H1 (cell line): ENCODE measurements around the gene TMEM272. TPM values are rescaled to one million over a fixed set of nuclear protein-coding genes. Genes with fewer than 3 reads are reported as not detected.

Source experiments
- polyA plus RNA-seq, 7 experiments: library from polyadenylated mRNA; depleted of rRNA in 3 of 7; stranded (reverse) in 5 of 7; unstranded in 2 of 7; fragments of >200 nt in 5 of 7; fragments of 200-250 nt in 2 of 7; gene quantifications; 1 replicate in 5 of 7; 2 replicates in 1 of 7; 4 replicates in 1 of 7; pipeline versions ENCODE4 v1.2.1 to v1.2.3, GENCODE V29; 2011 to 2013; ENCODE audit warnings: missing spikeins in 2 of 7, mixed read lengths in 2 of 7
- total RNA-seq: library from RNA; stranded (reverse); fragmentation: NEBNext Ultra II Directional; extraction: Animal tissue kit (Norgen Biotek cat#: 25700); gene quantifications from 2 replicates; pipeline ENCODE4 v1.2.1, GENCODE V29; 2021
- TF ChIP-seq, protein P1 (sequence below): fragments of 300-600 bp; sonication (generic); IDR thresholded peaks from 2 replicates; pipeline ENCODE4 v1.7.1; 2012; ENCODE audit warnings: low read length, moderate library complexity, mild to moderate bottlenecking, inconsistent platforms; ENCODE audit not compliant: insufficient replicate concordance

Gene TMEM272
- total and polyA plus RNA-seq, 2 of the 8 experiments (the other 6 are each of a cell fraction or from before 2014, with no cell fraction given): 0.05 TPM; not detected in 1

DNA sequence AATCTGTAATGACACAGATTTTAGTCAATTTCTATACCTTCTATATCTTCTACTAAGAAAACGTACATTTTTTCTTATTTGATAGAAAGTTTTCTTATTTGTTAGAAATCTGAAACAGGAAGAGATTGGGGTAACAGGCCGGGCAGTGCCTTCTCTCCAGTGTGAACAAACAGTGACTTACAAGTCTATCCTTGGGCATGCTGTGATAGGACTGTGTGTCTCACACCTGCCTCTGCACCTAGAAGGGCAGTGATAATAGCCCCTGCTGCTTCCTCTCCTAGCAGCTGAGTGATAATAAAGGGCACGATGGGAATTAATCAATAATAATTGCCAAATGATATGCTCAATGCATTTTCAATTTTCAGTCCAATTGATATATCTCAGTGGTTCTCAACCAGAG is 1.4 kb downstream of the TMEM272 start (continued):
- TF ChIP-seq, protein P1, sequence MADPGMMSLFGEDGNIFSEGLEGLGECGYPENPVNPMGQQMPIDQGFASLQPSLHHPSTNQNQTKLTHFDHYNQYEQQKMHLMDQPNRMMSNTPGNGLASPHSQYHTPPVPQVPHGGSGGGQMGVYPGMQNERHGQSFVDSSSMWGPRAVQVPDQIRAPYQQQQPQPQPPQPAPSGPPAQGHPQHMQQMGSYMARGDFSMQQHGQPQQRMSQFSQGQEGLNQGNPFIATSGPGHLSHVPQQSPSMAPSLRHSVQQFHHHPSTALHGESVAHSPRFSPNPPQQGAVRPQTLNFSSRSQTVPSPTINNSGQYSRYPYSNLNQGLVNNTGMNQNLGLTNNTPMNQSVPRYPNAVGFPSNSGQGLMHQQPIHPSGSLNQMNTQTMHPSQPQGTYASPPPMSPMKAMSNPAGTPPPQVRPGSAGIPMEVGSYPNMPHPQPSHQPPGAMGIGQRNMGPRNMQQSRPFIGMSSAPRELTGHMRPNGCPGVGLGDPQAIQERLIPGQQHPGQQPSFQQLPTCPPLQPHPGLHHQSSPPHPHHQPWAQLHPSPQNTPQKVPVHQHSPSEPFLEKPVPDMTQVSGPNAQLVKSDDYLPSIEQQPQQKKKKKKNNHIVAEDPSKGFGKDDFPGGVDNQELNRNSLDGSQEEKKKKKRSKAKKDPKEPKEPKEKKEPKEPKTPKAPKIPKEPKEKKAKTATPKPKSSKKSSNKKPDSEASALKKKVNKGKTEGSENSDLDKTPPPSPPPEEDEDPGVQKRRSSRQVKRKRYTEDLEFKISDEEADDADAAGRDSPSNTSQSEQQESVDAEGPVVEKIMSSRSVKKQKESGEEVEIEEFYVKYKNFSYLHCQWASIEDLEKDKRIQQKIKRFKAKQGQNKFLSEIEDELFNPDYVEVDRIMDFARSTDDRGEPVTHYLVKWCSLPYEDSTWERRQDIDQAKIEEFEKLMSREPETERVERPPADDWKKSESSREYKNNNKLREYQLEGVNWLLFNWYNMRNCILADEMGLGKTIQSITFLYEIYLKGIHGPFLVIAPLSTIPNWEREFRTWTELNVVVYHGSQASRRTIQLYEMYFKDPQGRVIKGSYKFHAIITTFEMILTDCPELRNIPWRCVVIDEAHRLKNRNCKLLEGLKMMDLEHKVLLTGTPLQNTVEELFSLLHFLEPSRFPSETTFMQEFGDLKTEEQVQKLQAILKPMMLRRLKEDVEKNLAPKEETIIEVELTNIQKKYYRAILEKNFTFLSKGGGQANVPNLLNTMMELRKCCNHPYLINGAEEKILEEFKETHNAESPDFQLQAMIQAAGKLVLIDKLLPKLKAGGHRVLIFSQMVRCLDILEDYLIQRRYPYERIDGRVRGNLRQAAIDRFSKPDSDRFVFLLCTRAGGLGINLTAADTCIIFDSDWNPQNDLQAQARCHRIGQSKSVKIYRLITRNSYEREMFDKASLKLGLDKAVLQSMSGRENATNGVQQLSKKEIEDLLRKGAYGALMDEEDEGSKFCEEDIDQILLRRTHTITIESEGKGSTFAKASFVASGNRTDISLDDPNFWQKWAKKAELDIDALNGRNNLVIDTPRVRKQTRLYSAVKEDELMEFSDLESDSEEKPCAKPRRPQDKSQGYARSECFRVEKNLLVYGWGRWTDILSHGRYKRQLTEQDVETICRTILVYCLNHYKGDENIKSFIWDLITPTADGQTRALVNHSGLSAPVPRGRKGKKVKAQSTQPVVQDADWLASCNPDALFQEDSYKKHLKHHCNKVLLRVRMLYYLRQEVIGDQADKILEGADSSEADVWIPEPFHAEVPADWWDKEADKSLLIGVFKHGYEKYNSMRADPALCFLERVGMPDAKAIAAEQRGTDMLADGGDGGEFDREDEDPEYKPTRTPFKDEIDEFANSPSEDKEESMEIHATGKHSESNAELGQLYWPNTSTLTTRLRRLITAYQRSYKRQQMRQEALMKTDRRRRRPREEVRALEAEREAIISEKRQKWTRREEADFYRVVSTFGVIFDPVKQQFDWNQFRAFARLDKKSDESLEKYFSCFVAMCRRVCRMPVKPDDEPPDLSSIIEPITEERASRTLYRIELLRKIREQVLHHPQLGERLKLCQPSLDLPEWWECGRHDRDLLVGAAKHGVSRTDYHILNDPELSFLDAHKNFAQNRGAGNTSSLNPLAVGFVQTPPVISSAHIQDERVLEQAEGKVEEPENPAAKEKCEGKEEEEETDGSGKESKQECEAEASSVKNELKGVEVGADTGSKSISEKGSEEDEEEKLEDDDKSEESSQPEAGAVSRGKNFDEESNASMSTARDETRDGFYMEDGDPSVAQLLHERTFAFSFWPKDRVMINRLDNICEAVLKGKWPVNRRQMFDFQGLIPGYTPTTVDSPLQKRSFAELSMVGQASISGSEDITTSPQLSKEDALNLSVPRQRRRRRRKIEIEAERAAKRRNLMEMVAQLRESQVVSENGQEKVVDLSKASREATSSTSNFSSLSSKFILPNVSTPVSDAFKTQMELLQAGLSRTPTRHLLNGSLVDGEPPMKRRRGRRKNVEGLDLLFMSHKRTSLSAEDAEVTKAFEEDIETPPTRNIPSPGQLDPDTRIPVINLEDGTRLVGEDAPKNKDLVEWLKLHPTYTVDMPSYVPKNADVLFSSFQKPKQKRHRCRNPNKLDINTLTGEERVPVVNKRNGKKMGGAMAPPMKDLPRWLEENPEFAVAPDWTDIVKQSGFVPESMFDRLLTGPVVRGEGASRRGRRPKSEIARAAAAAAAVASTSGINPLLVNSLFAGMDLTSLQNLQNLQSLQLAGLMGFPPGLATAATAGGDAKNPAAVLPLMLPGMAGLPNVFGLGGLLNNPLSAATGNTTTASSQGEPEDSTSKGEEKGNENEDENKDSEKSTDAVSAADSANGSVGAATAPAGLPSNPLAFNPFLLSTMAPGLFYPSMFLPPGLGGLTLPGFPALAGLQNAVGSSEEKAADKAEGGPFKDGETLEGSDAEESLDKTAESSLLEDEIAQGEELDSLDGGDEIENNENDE: no peak
